GM19193 (cell line): Measurements from ENCODE around the gene RTL5.

Source experiments
- POLR2A ChIP-seq: IDR thresholded peaks from 4 replicates; pipeline ENCODE4 v1.6.1; 2011; ENCODE audit not compliant: insufficient read depth, insufficient read length; ENCODE audit errors: extremely low read depth

Gene RTL5

DNA sequence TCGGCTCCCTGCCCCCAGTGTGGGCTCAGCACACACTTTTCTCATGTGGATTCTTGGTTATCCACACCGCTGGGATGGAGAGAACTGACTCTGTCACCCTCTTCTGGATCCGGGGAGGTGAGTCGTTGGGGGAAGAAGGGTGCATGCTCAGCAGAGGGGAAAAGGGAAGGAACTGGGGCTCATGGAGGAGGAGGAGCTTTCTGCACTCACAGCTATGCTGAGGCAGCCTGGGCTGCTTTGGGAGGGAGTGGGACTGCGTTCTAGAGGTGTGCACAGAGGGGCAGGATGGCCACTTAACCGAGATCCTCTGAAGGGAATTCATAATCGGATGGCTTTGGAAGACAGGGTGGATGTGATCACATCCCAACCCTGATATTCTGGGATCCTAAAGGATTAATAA is 51.6 kb downstream of the RTL5 start:
- no peak for TF ChIP-seq POLR2A

DNA sequence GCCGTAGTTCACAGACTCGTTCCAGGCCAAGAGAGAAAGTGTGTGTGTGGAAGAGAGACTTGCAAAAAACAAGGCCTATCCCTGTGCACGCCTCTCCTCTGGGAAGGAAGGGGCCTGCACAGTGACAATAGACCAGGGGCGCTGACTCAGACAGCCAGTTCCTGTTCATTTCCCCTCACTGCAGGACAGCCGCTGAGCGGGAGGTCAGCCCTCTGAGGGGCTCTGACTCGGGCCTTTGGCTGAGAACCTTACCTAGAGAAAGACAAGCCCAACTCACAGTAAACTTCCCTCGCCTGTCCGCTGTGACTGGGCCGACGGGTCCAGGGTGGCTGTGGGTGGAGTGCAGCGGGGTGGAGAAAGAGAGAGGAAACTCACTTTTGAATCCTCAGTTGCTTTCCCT is 52.1 kb downstream of the RTL5 start:
- TF ChIP-seq POLR2A, result no peak

DNA sequence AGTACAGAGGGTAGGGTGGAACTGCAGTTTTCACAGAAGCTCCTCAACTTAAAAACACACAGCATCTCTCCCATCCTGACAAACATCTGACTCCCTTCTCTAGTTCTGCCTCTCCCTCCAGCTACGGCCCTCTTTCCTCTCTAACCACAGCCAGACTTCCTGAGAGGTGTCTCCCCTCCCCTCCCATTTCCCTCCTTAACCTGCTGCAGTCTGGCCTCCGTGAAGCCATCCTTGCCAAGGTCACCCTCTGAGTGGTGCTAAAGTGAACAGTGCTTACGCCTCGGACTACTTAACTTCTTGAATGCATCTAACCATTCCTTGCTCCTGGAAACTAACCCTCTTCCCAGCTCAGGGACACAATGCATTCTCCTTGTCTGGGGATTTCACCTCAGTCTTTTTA is 53.3 kb downstream of the RTL5 start:
- TF ChIP-seq POLR2A, result no peak
